GM12878 (cell line): ENCODE measurements around the gene SOX14.

Experiments used
- BCL11A ChIP-seq: IDR thresholded peaks from 2 replicates; pipeline ENCODE4 v1.6.1; 2011; ENCODE audit warnings: low read depth, low read length
- NBN ChIP-seq: fragments of 450-650 bp; IDR thresholded peaks from 2 replicates; pipeline ENCODE4 v1.6.1; 2016
- RAD21 ChIP-seq: IDR thresholded peaks from 2 replicates; pipeline ENCODE4 v1.6.1; 2011; ENCODE audit warnings: mild to moderate bottlenecking, low read depth, low read length, moderate library complexity; ENCODE audit not compliant: insufficient read depth

- TF ChIP-seq BCL11A (no peak), NBN (no peak), RAD21 (no peak)
Measured at GRCh38 chr3:137768361-137769321, 4.5 kb downstream of the SOX14 start.
